Nephron progenitor cell (in vitro differentiated cells): ENCODE measurements around the gene TREML2.

Source experiments
- DNase-seq: peaks from one replicate; pipeline ENCODE4 v3.0.0; 2021
- H3K27ac Mint-ChIP-seq: 2 replicates; pipeline ENCODE4 v1.8.0; 2021; ENCODE audit warnings: mild to moderate bottlenecking, moderate library complexity, mixed read lengths
- H3K27me3 Mint-ChIP-seq: 2 replicates; pipeline ENCODE4 v1.8.0; 2021; ENCODE audit warnings: mild to moderate bottlenecking, low read depth, mixed read lengths; ENCODE audit not compliant: poor library complexity
- H3K36me3 Mint-ChIP-seq: 2 replicates; pipeline ENCODE4 v1.8.0; 2021; ENCODE audit warnings: low read depth, mixed read lengths
- H3K4me1 Mint-ChIP-seq: 2 replicates; pipeline ENCODE4 v1.8.0; 2021; ENCODE audit warnings: mixed read lengths
- H3K4me3 Mint-ChIP-seq: 2 replicates; pipeline ENCODE4 v1.8.0; 2021; ENCODE audit warnings: mild to moderate bottlenecking, moderate library complexity, mixed read lengths
- H3K9me3 Mint-ChIP-seq: 2 replicates; pipeline ENCODE4 v1.8.0; 2021; ENCODE audit warnings: mild to moderate bottlenecking, moderate library complexity, mixed read lengths
- TF ChIP-seq, protein P1 (sequence below): fragments of 200-600 bp; sonication (generic); IDR thresholded peaks from 2 replicates; pipeline ENCODE4 v1.5.0; 2021; ENCODE audit warnings: antibody characterized with exemption

TREML2 gene

GRCh38 chr6:41237128-41237527, 36.2 kb upstream of the TREML2 start:
- no peak for DNase-seq
- no peak overlapping the region for H3K27ac Mint-ChIP-seq
- H3K27me3 Mint-ChIP-seq: peaks cover 68% of the 10 kb centered on the region
- TF ChIP-seq, protein P1, sequence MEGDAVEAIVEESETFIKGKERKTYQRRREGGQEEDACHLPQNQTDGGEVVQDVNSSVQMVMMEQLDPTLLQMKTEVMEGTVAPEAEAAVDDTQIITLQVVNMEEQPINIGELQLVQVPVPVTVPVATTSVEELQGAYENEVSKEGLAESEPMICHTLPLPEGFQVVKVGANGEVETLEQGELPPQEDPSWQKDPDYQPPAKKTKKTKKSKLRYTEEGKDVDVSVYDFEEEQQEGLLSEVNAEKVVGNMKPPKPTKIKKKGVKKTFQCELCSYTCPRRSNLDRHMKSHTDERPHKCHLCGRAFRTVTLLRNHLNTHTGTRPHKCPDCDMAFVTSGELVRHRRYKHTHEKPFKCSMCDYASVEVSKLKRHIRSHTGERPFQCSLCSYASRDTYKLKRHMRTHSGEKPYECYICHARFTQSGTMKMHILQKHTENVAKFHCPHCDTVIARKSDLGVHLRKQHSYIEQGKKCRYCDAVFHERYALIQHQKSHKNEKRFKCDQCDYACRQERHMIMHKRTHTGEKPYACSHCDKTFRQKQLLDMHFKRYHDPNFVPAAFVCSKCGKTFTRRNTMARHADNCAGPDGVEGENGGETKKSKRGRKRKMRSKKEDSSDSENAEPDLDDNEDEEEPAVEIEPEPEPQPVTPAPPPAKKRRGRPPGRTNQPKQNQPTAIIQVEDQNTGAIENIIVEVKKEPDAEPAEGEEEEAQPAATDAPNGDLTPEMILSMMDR: no peak
- no peak overlapping the region for H3K4me3 Mint-ChIP-seq
- no peaks in the 10 kb centered on the region for H3K9me3 Mint-ChIP-seq
- H3K4me1 Mint-ChIP-seq: peaks cover 9% of the 10 kb centered on the region
- H3K36me3 Mint-ChIP-seq: no peaks in the 10 kb centered on the region

DNA sequence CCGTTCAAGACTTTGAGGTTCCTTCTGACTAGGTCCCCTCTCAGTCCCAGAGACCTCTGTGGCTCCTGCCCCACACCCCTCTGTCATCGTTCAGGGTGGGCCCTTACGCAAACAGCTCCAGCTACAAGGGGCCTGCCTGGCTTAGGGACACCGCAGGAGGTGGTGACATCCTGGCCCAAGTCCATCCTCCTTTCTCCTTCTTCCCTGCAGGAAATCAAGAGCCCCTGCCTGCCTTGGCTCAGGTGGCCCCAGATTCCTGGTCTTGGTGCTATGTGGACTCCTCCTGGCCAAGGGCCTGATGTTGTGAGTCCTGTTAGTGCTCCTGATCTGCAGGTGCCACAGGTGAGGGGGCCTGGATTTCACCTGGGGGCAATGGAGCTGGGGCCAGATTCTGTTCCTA, 35.3 kb upstream of the TREML2 start:
- Mint-ChIP-seq H3K36me3 (no peaks in the 10 kb centered on the region), H3K27ac (no peak overlapping the region), H3K9me3 (no peaks in the 10 kb centered on the region), H3K27me3 (peaks cover 62% of the 10 kb centered on the region), H3K4me1 (peaks cover 9% of the 10 kb centered on the region), H3K4me3 (no peak overlapping the region)
- no peak for DNase-seq
- TF ChIP-seq, protein P1: no peak

DNA sequence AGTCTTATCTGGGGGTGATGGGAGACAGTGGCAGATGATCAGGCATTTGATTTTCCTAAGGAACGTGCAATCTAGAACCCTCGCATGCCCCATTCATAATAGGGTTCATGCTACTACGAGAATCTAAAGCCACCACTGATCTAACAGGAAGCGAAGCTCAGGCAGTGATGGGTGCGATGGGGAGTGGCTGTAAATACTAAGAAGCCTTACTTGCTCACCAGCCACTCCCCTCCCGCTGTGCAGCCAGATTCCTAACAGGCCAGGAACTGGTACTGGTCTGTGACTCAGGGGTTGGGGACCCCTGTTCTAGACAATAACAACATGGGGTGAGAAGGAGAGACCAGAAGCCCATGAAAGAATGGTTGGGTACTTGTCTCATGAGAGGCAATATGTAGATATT, 31.7 kb upstream of the TREML2 start:
- no peak overlapping the region for H3K27ac Mint-ChIP-seq
- no peaks in the 10 kb centered on the region for H3K36me3 Mint-ChIP-seq
- no peak for DNase-seq
- H3K27me3 Mint-ChIP-seq: peaks cover 43% of the 10 kb centered on the region
- H3K4me3 Mint-ChIP-seq: no peak overlapping the region
- TF ChIP-seq, protein P1: no peak
- H3K9me3 Mint-ChIP-seq: no peaks in the 10 kb centered on the region
- H3K4me1 Mint-ChIP-seq: peaks cover 3% of the 10 kb centered on the region

DNA sequence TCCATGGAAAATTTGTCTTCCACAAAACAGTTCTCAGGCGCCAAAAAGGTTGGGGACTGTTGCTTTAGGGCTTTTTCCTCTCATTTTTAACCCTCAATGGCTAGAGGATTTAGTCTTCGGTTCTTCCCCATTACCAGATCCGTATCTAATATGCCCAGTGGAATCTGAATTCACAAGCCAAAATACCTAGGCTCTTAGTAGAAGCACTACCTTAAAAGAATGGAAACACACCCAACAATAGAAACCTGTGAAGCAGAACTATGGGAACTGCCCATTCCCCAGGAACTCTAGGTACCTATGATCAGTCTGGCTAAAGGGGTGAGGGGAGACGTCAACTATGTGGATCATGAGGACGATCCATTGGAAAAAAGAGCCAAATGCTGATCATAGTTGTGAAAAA, 30.3 kb upstream of the TREML2 start:
- Mint-ChIP-seq H3K27me3 (peaks cover 41% of the 10 kb centered on the region), H3K27ac (peak overlapping the region; percentile 9), H3K9me3 (no peaks in the 10 kb centered on the region), H3K36me3 (no peaks in the 10 kb centered on the region), H3K4me1 (peaks cover 17% of the 10 kb centered on the region), H3K4me3 (no peak overlapping the region)
- TF ChIP-seq, protein P1: no peak
- DNase-seq: no peak

DNA sequence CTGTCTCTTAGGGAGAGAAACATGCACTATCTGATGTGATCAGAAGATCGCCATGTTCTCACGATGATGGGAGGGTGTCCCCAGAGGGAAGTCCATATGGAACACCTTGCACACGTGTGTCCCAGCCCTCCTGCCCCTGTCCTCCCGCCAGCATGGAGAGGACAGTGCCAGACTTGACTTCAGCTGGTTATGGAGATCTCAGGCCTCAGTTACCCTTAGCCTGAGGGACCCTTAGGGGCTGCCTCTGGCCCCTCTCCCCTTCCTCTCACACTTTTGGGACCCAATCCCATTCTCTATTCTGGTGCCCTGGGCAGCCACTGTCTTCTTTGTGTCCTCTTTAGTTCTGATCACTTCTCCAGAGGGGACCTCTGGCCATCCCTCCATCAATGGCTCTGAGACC, 28.8 kb upstream of the TREML2 start:
- Mint-ChIP-seq H3K36me3 (no peaks in the 10 kb centered on the region), H3K9me3 (no peaks in the 10 kb centered on the region)

GRCh38 chr6:41228616-41229015, 27.7 kb upstream of the TREML2 start:
- Mint-ChIP-seq H3K27ac (no peak overlapping the region), H3K36me3 (no peaks in the 10 kb centered on the region), H3K27me3 (peaks cover 41% of the 10 kb centered on the region), H3K4me1 (peaks cover 25% of the 10 kb centered on the region), H3K9me3 (no peaks in the 10 kb centered on the region), H3K4me3 (no peak overlapping the region)
- DNase-seq: no peak
- TF ChIP-seq, protein P1: no peak

More for the DNA sequence above, 28.8 kb upstream of the TREML2 start:
- peaks cover 32% of the 10 kb centered on the region for H3K27me3 Mint-ChIP-seq
- H3K4me1 Mint-ChIP-seq: peaks cover 17% of the 10 kb centered on the region
- H3K27ac Mint-ChIP-seq: no peak overlapping the region
- TF ChIP-seq, protein P1: no peak
- no peak overlapping the region for H3K4me3 Mint-ChIP-seq
- DNase-seq: no peak
